ENCODE data around the gene HTR2C.

The HTR2C gene

GRCh38 chrX:114710571-114710970 is 126.7 kb downstream of the HTR2C start:
- no peak for DNase-seq (ENCODE audit: low read depth, low spot score)
- H3K4me3 ChIP-seq (ENCODE audit: low read depth, low read length) = no peak overlapping the region
- no peak for TF ChIP-seq CTCF (IDR thresholded peaks at IDR 0.05; ENCODE audit: low read depth, low read length)
- in situ Hi-C loops (cut with HindIII; ENCODE audit: low sequenced_read_pairs) = no loop called here

GRCh38 chrX:114712466-114712865 is 128.6 kb downstream of the HTR2C start:
- no peak for TF ChIP-seq CTCF (IDR thresholded peaks at IDR 0.05; ENCODE audit: low read depth, low read length)
- DNase-seq (ENCODE audit: low read depth, low spot score) = no peak
- in situ Hi-C loops (cut with HindIII; ENCODE audit: low sequenced_read_pairs) = no loop called here
- no peak overlapping the region for H3K4me3 ChIP-seq (ENCODE audit: low read depth, low read length)

- no peak for TF ChIP-seq CTCF (IDR thresholded peaks at IDR 0.05; ENCODE audit: low read depth, low read length)
- in situ Hi-C loops (cut with HindIII; ENCODE audit: low sequenced_read_pairs) = no loop called here
- H3K4me3 ChIP-seq (ENCODE audit: low read depth, low read length) = no peak overlapping the region
Observed at GRCh38 chrX:114715096-114715495, 131.2 kb downstream of the HTR2C start.

GRCh38 chrX:114717921-114718320 is 134.0 kb downstream of the HTR2C start:
- no peak overlapping the region for H3K4me3 ChIP-seq (ENCODE audit: low read depth, low read length)
- no peak for DNase-seq (ENCODE audit: low read depth, low spot score)
- in situ Hi-C loops (cut with HindIII; ENCODE audit: low sequenced_read_pairs) = no loop called here
- TF ChIP-seq CTCF (IDR thresholded peaks at IDR 0.05; ENCODE audit: low read depth, low read length) = peak; percentile 22

More at GRCh38 chrX:114715096-114715495, 131.2 kb downstream of the HTR2C start:
- no peak for DNase-seq (ENCODE audit: low read depth, low spot score)

- no peak for TF ChIP-seq CTCF (IDR thresholded peaks at IDR 0.05; ENCODE audit: low read depth, low read length)
- no peak for DNase-seq (ENCODE audit: low read depth, low spot score)
- no peak overlapping the region for H3K4me3 ChIP-seq (ENCODE audit: low read depth, low read length)
- in situ Hi-C loops (cut with HindIII; ENCODE audit: low sequenced_read_pairs) = no loop called here
Observed at GRCh38 chrX:114766541-114766940, 182.7 kb downstream of the HTR2C start.

GRCh38 chrX:114774691-114775090 is 190.8 kb downstream of the HTR2C start:
- H3K4me3 ChIP-seq (ENCODE audit: low read depth, low read length) = no peak overlapping the region
- DNase-seq (ENCODE audit: low read depth, low spot score) = no peak
- in situ Hi-C loops (cut with HindIII; ENCODE audit: low sequenced_read_pairs) = no loop called here
- no peak for TF ChIP-seq CTCF (IDR thresholded peaks at IDR 0.05; ENCODE audit: low read depth, low read length)

- TF ChIP-seq CTCF (IDR thresholded peaks at IDR 0.05; ENCODE audit: low read depth, low read length) = no peak
- no peak overlapping the region for H3K4me3 ChIP-seq (ENCODE audit: low read depth, low read length)
- DNase-seq (ENCODE audit: low read depth, low spot score) = no peak
- in situ Hi-C loops (cut with HindIII; ENCODE audit: low sequenced_read_pairs) = no loop called here
Observed at GRCh38 chrX:114782925-114783324, 199.0 kb downstream of the HTR2C start.
